Cardiac muscle cell (in vitro differentiated cells and primary cell): ENCODE results near the gene C19orf67. TPM values are rescaled to one million over a fixed set of nuclear protein-coding genes. Genes with fewer than 3 reads are reported as not detected.
A peak's percentile ranks its signal among the peaks of the same experiment; 100 is the strongest.

ENCODE experiments used
- DNase-seq, 2 donors: peaks; one replicate each; pipeline versions ENCODE4 v3.0.0 to v3.0.0-alpha.2; 2010 to 2017; ENCODE audit warnings: low read depth in 1 of 2, low spot score in 1 of 2
- H3K27ac ChIP-seq: fragments of 200-600 bp; sonication (generic); 2 replicates; pipeline ENCODE4 v1.5.1; 2016
- H3K27me3 ChIP-seq: fragments of 200-600 bp; sonication (generic); 2 replicates; pipeline ENCODE4 v1.6.0; 2016; ENCODE audit warnings: control low read depth
- H3K36me3 ChIP-seq: fragments of 200-600 bp; sonication (generic); 2 replicates; pipeline ENCODE4 v1.5.1; 2016; ENCODE audit warnings: control low read depth
- H3K4me1 ChIP-seq: fragments of 200-600 bp; sonication (generic); 2 replicates; pipeline ENCODE4 v1.8.1; 2017; ENCODE audit warnings: low read depth, mild to moderate bottlenecking, mixed run types
- H3K4me3 ChIP-seq: fragments of 200-600 bp; sonication (generic); 2 replicates; pipeline ENCODE4 v1.5.1; 2016; ENCODE audit warnings: mild to moderate bottlenecking
- H3K9me3 ChIP-seq: fragments of 200-600 bp; sonication (generic); 2 replicates; pipeline ENCODE4 v1.5.1; 2017; ENCODE audit warnings: low read depth, mild to moderate bottlenecking, control low read depth
- CTCF ChIP-seq: IDR thresholded peaks from 2 replicates; pipeline ENCODE4 v1.5.1; 2012; ENCODE audit warnings: low read depth, mild to moderate bottlenecking, low read length
- polyA plus RNA-seq: library from polyadenylated mRNA; unstranded; fragments of >200 nt; fragmentation: Nextera tagmentation; extraction: Ambion mirVana; gene quantifications from 2 replicates; pipeline ENCODE4 v1.2.1, GENCODE V29; 2016
- total RNA-seq: library from RNA; depleted of rRNA; stranded (reverse); fragments of >200 nt; gene quantifications from 2 replicates; pipeline ENCODE4 v1.2.3, GENCODE V29; 2016

C19orf67 gene
- total and polyA plus RNA-seq, 2 experiments from 2014 or later, result 7.5 to 14.2 TPM

GRCh38 chr19:14093117-14093823 lies 7.7 kb upstream of the C19orf67 start:
- no peaks in the 10 kb centered on the region for H3K9me3 ChIP-seq
- no peaks in the 10 kb centered on the region for H3K27me3 ChIP-seq
- no peak overlapping the region for H3K27ac ChIP-seq
- no peak for TF ChIP-seq CTCF
- DNase-seq, result no peak
- H3K4me3 ChIP-seq, result no peak overlapping the region
- H3K36me3 ChIP-seq, result peaks cover 5% of the 10 kb centered on the region
- peaks cover 6% of the 10 kb centered on the region for H3K4me1 ChIP-seq

DNA sequence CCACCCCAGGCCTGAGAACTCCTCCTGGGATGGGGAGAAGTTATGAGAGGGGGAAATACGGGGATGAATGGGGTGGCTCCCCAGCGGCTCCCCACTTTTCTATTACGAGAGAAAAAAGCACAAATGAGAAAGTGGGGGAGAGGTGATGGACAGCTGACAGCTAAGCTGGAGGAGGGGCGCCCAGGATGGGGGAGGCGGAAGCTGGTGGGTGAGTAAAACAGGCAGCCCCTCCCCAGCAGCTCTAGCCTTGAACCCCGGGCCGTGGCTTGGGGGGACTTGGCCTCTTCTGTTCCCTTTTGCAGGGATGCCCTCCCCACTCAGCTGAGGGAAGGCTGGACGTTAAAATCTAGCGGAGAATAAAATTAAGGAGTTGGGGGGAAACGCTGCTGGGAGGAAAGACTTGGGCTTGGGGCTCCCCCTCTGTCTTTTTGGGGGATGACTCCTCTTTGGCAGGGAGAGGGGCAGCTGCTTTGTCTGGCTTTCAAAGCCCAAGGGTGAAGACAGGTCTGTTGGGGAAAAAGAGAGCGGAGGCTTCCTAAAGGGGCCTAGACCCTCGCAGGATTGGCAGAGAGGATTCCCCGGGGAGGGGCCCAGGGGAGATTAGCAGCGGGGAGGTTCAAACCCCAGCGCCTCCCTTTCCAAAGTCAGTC lies 6.4 kb upstream of the C19orf67 start:
- Histone ChIP-seq H3K27ac (peak overlapping the region; percentile 91), H3K4me3 (peak overlapping the region; percentile 89), H3K36me3 (peaks cover 8% of the 10 kb centered on the region), H3K4me1 (peaks cover 6% of the 10 kb centered on the region), H3K27me3 (no peaks in the 10 kb centered on the region), H3K9me3 (no peaks in the 10 kb centered on the region)
- TF ChIP-seq CTCF, result no peak
- no peak for DNase-seq

DNA sequence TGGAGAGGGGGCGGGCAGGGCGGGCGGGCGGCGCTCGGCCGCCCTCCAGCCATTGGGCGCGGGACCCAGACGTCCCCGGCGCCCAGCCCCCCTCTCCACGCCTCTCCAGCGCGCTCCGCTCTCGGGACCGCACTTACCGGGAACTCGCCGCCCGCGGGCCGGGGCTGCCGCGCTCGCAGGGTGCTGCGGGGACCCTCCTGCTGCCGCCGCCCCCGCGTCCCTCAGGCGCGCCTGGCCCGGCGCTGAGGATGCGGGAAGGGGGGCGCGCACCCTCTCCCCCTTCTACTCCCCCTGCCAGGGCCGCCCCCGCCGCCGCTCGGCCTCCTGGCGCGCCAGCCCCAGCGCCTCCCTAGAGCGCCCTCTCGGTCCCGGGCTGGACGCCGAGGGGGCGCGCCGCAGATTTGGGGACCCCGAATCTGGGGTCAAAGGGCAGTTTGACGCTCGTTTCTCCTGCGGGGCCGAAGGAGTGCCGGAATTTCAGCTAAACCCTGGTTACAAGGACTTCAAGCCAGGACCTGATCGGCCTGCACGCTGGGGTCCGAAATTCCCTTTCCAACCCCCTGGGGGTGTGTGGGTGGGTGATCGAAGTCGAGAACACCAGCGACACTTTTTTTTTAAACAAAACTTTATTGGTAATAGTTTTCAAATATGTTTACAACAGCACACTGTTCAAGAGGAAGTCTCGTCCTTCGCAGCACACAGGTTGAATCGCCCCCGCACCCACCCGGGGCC lies 5.7 kb upstream of the C19orf67 start:
- TF ChIP-seq CTCF, result peak; percentile 30
- H3K27me3 ChIP-seq, result no peaks in the 10 kb centered on the region
- peaks cover 6% of the 10 kb centered on the region for H3K4me1 ChIP-seq
- peak overlapping the region; percentile 91 for H3K27ac ChIP-seq
- H3K9me3 ChIP-seq, result no peaks in the 10 kb centered on the region
- DNase-seq, result peak in 1 of 2 donors; percentile 58
- H3K36me3 ChIP-seq, result peaks cover 8% of the 10 kb centered on the region
- peak overlapping the region; percentile 89 for H3K4me3 ChIP-seq

DNA sequence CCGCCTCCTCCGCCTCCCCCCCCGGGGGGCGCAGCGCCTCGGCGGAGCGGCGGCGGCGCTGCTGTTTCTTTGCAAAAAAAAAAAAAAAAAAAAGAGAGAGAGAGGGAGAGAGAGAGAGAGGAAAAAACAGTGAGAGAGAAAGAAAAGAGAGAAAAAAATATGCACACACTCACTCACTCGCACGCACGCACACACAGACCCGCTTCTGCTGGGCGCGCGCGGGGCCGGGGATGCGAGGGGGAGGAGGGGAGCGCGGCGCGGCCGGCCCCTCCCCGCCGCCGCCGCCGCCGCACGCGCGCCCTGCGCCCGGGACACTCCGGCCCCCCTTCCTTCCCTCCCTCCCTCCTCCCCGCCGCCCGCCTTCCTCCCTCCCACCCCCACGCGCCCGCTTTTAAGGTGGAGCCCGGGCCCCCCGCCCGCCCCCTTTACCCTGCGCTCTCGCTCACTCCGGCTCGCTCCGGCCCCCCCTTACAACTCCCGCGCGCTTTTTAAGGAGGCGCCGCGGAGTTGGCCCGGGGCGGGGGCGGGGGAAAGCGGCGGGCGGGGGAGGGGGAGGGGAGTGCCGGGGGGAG lies 5.0 kb upstream of the C19orf67 start, which contains the start of gene SAMD1:
TSS of gene SAMD1 (minus strand) at position 243 of the 572 bp plus-strand sequence.
- TF ChIP-seq CTCF, result no peak
- H3K4me3 ChIP-seq, result peak within 1 kb of the TSS; percentile 89
- peaks cover 9% of the 10 kb centered on the region for H3K4me1 ChIP-seq
- H3K27ac ChIP-seq, result peak within 1 kb of the TSS; percentile 91
- DNase-seq, result peak; percentile 95 to 96
- H3K36me3 ChIP-seq, result peaks cover 8% of the 10 kb centered on the region
- no peaks in the 10 kb centered on the region for H3K27me3 ChIP-seq
- H3K9me3 ChIP-seq, result no peaks in the 10 kb centered on the region
